Fibroblast of lung (primary cell): ENCODE data around the gene DBT. TPM values are rescaled to one million over a fixed set of nuclear protein-coding genes. Genes with fewer than 3 reads are reported as not detected.

Experiments
- DNase-seq, 2 donors: peaks; one replicate each; pipeline versions ENCODE4 v3.0.0 to v3.0.0-alpha.2; 2010; ENCODE audit warnings: low read depth in 2 of 2
- H2AFZ ChIP-seq: 2 replicates; pipeline ENCODE4 v1.5.1; 2012; ENCODE audit warnings: low read length, control low read depth, inconsistent platforms
- H3K27ac ChIP-seq: 2 replicates; pipeline ENCODE4 v1.5.1; 2011; ENCODE audit warnings: low read length, control low read depth; ENCODE audit not compliant: insufficient read depth
- H3K27me3 ChIP-seq: 2 replicates; pipeline ENCODE4 v1.5.1; 2011; ENCODE audit warnings: mild to moderate bottlenecking, low read length; ENCODE audit not compliant: control insufficient read depth, insufficient read depth
- H3K36me3 ChIP-seq: 2 replicates; pipeline ENCODE4 v1.5.1; 2011; ENCODE audit warnings: low read length; ENCODE audit not compliant: control insufficient read depth, insufficient read depth
- H3K4me1 ChIP-seq: 2 replicates; pipeline ENCODE4 v1.5.1; 2011; ENCODE audit warnings: low read length; ENCODE audit not compliant: control insufficient read depth, insufficient read depth; ENCODE audit errors: extremely low read depth
- H3K4me2 ChIP-seq: 2 replicates; pipeline ENCODE4 v1.5.1; 2011; ENCODE audit warnings: low read length, control low read depth; ENCODE audit not compliant: insufficient read depth; ENCODE audit errors: extremely low read depth
- H3K4me3 ChIP-seq, 4 experiments: fragments of 200-600 bp in 1 of 4; sonication (generic) in 1 of 4; replicated peaks in 1 of 4; 2 replicates each; pipeline ENCODE4 v1.5.1; 2011 to 2016; ENCODE audit warnings: low read length in 4 of 4, low read depth in 3 of 4, mild to moderate bottlenecking in 3 of 4, control low read depth in 2 of 4, inconsistent platforms in 1 of 4, mixed read lengths in 1 of 4; ENCODE audit not compliant: insufficient read depth in 1 of 4; ENCODE audit errors: control extremely low read depth in 1 of 4
- H3K79me2 ChIP-seq: 2 replicates; pipeline ENCODE4 v1.5.1; 2012; ENCODE audit warnings: mild to moderate bottlenecking, low read length, inconsistent platforms; ENCODE audit not compliant: control insufficient read depth, insufficient read depth
- H3K9ac ChIP-seq: 2 replicates; pipeline ENCODE4 v1.5.1; 2011; ENCODE audit warnings: mild to moderate bottlenecking, low read length, control low read depth; ENCODE audit not compliant: insufficient read depth
- H3K9me3 ChIP-seq: 2 replicates; pipeline ENCODE4 v1.5.1; 2012; ENCODE audit warnings: low read depth, low read length; ENCODE audit not compliant: control insufficient read depth, insufficient read depth
- H4K20me1 ChIP-seq: 2 replicates; pipeline ENCODE4 v1.5.1; 2011; ENCODE audit warnings: low read length; ENCODE audit not compliant: control insufficient read depth, insufficient read depth; ENCODE audit errors: extremely low read depth
- CTCF ChIP-seq, 2 donors: IDR thresholded peaks in 1 of 2; conservative IDR thresholded peaks in 1 of 2; 1 replicate in 1 of 2; 2 replicates in 1 of 2; pipeline ENCODE4 v1.5.1; 2011 to 2012; ENCODE audit warnings: low read length in 2 of 2, control low read depth in 1 of 2, inconsistent platforms in 1 of 2, low read depth in 1 of 2, mild to moderate bottlenecking in 1 of 2
- EZH2 ChIP-seq: IDR thresholded peaks from 2 replicates; pipeline ENCODE4 v1.5.1; 2012; ENCODE audit warnings: low read length, control low read depth, mild to moderate bottlenecking; ENCODE audit errors: missing control alignments
- polyA plus RNA-seq, 2 donors: library from polyadenylated mRNA; depleted of rRNA in 1 of 2; stranded (reverse) in 1 of 2; unstranded in 1 of 2; fragments of >200 nt; gene quantifications; 2 replicates each; pipeline ENCODE4 v1.2.1, GENCODE V29; 2011 to 2012; ENCODE audit warnings: missing spikeins in 1 of 2
- total RNA-seq: library from RNA; depleted of rRNA; stranded (reverse); fragments of >200 nt; gene quantifications from 2 replicates; pipeline ENCODE4 v1.2.1, GENCODE V29; 2014

DBT gene
- total and polyA plus RNA-seq, 2 donors (not counting 1 experiment from before 2014, with no cell fraction given), result 7.9 to 9.4 TPM

GRCh38 chr1:100222428-100222827, 27.2 kb downstream of the DBT start:
- Histone ChIP-seq H3K4me1 (no peaks in the 10 kb centered on the region), H3K9ac (no peak overlapping the region), H4K20me1 (no peaks in the 10 kb centered on the region), H2AFZ (no peak overlapping the region), H3K36me3 (peaks cover 3% of the 10 kb centered on the region), H3K4me2 (no peak overlapping the region), H3K9me3 (no peaks in the 10 kb centered on the region), H3K27me3 (no peaks in the 10 kb centered on the region), H3K79me2 (no peaks in the 10 kb centered on the region), H3K4me3 (no peak overlapping the region), H3K27ac (no peak overlapping the region)
- DNase-seq, result no peak
- TF ChIP-seq CTCF (conservative IDR thresholded peaks at IDR 0.05 in 1 of 2, IDR thresholded peaks at IDR 0.05 in 1 of 2; ENCODE audit: low read depth in 1 of 2, low read length in 2 of 2) (no peak), EZH2 (no peak)

GRCh38 chr1:100219883-100220282, 29.8 kb downstream of the DBT start:
- H3K27me3 ChIP-seq, result no peaks in the 10 kb centered on the region
- H4K20me1 ChIP-seq, result no peaks in the 10 kb centered on the region
- H3K27ac ChIP-seq, result no peak overlapping the region
- no peaks in the 10 kb centered on the region for H3K9me3 ChIP-seq
- H3K4me1 ChIP-seq, result no peaks in the 10 kb centered on the region
- peaks cover 3% of the 10 kb centered on the region for H3K36me3 ChIP-seq
- peak in 1 of 2 donors; percentile 11 for DNase-seq
- TF ChIP-seq CTCF (conservative IDR thresholded peaks at IDR 0.05 in 1 of 2, IDR thresholded peaks at IDR 0.05 in 1 of 2; ENCODE audit: low read depth in 1 of 2, low read length in 2 of 2), result no peak
- H3K4me3 ChIP-seq, result no peak overlapping the region
- H2AFZ ChIP-seq, result no peak overlapping the region
- no peak overlapping the region for H3K9ac ChIP-seq
- H3K4me2 ChIP-seq, result no peak overlapping the region
- H3K79me2 ChIP-seq, result no peaks in the 10 kb centered on the region

GRCh38 chr1:100219457-100219856, 30.2 kb downstream of the DBT start:
- H3K9ac ChIP-seq, result no peak overlapping the region
- no peak for TF ChIP-seq EZH2
- no peak for TF ChIP-seq CTCF (conservative IDR thresholded peaks at IDR 0.05 in 1 of 2, IDR thresholded peaks at IDR 0.05 in 1 of 2; ENCODE audit: low read depth in 1 of 2, low read length in 2 of 2)
- no peaks in the 10 kb centered on the region for H4K20me1 ChIP-seq
- no peak overlapping the region for H2AFZ ChIP-seq
- H3K4me3 ChIP-seq, result no peak overlapping the region
- H3K4me1 ChIP-seq, result no peaks in the 10 kb centered on the region
- H3K9me3 ChIP-seq, result no peaks in the 10 kb centered on the region
- H3K36me3 ChIP-seq, result peaks cover 5% of the 10 kb centered on the region
- no peaks in the 10 kb centered on the region for H3K79me2 ChIP-seq
- no peak overlapping the region for H3K4me2 ChIP-seq
- H3K27me3 ChIP-seq, result no peaks in the 10 kb centered on the region
- no peak overlapping the region for H3K27ac ChIP-seq
- DNase-seq, result no peak
